ENCODE measurements around the gene GLB1L3.
A peak's percentile ranks its signal among the peaks of the same experiment; 100 is the strongest.
"Not testable (repeated sequence)": the region's sequence is repeated elsewhere in the genome, so short reads cannot be mapped to it uniquely, and the experiment has no call there.

The GLB1L3 gene

DNA sequence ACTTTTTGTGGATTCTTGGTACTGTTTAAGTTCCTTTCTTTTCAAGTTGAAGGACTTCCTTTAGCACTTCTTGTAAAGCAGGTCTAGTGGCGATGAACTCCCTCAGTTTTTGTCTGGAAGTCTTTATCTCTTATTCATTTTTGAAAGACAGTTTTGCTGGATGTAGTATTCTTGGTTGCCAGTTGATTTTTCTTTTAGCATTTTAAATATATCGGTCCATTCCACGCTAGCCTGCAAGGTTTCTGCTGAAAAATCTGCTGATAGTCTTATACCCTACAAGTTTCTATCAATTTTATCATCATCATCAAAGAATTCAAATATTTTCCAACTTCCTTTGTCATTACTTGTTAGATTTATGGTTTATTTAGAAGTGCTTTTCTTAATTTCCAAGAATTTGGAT, 40.9 kb downstream of the GLB1L3 start:
- no peak for DNase-seq

DNA sequence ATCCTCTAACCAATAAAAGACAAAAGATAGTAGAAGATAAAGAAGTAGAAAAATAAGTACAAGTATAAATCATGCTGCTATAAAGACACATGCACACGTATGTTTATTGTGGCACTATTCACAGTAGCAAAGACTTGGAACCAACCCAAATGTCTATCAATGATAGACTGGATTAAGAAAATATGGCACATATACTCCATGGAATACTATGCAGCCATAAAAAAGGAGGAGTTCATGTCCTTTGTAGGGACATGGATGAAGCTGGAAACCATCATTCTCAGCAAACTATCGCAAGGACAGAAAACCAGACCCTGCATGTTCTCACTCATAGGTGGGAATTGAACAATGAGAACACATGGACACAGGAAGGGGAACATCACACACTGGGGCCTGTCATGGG, 45.2 kb downstream of the GLB1L3 start:
- DNase-seq, result not testable (repeated sequence)

DNA sequence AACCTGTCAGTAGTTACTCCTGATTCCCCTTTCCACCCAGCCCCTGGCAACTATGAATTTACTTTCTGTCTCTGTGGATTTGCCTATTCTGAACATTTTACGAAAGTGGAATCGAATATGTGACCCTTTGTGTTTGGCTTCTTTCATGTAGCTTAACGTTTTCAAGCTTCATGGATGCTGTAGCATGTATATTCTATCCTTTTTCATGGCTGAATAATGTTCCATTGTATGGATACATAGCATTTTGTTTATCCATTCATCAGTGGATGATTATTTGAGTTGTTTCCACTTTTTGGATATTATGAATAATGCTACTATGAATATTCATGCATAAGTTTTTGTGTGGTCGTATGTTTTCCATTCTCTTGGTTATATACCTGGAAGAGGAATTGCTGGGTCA, 46.4 kb downstream of the GLB1L3 start:
- no peak for DNase-seq

DNA sequence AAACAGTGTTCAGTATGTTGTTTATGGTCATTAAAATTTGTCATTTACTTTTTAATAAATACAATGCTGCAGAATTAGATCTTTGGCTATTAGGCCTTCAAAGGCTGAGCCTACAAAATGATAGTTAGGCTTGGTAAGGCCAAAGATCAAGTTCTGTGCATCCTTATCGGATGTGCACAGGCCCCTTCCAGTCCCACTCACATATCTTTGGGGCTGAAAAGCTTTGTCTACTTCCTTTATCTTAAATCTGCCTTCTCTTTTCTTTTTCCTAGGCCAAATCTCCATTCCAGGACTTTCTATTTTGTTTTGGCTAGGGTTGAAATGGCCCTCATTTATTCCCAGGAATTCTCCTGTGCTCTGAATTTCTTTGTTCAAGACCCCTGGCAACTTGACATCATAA, 52.3 kb downstream of the GLB1L3 start:
- no peak for DNase-seq

DNA sequence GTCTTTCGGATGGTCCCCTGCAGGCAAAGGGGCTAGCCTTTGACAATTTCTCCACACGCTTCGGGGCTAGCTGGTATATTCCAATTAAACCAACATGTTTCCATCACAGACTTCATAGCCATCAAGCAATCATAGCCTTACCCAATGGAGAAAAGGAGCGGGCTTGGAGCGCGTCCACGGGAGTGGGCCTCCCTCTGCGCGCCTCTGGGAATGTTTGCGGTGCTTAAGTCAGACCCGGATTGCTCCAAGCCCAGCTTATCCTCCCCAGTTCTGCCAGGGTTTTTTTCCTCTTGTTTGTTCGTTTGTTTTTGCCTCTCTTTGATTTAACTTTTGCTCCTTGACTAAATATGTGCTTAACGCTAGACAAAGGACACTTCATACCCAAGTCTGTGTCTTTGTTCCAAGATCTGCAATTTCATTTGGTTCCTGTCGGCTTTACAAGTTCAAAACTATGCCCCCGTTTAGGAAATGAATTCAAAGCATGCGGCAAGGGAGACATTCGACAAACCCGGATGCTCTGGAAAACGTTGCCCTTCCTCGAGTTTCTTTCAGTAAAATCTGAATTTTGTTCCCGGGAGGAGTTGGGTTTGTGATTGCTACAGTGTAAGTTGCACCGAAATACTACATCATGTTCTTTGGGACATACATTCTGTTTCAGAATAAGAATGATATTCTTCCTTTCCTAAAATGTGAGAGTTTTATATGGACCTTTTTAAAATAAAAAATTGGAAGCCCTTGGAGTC, 54.6 kb downstream of the GLB1L3 start:
- DNase-seq, result no peak

DNA sequence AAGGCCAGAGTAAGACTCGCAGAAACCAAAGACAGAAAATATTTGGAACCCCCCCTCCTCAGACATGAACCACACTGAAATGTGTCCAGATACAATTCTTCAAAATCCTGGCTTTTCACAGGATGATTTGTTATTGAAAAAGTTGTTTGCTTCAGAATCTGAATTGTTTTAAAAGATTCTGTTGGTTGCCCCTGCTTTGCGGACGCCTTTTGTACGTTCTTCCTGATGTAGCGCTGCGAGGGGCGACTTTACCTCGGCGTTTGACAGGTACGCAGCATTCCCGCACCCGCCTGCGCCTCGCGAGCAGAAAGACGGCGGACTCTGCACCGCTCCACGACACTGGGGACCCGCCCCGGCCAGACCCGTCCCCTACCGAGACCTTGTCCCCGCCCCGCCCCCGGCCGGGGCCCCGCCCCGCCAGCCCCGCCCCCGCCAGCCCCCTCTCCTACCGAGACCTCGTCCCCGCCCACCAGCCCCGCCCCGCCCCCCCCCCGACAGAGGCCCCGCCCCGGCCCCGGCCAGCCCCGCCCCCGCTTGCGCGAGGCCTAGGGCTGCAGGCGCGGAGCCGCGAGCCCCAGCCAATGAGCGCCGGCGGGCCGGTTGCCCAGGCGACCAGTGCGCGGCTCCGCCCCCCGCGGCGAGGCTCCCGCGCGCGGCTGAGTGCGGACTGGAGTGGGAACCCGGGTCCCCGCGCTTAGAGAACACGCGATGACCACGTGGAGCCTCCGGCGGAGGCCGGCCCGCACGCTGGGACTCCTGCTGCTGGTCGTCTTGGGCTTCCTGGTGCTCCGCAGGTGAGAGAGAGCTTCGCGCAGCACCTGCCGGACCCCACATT, 55.4 kb downstream of the GLB1L3 start, which contains the start of gene GLB1L2:
Gene GLB1L2 (plus strand): TSS at position 635 of the 835 bp plus-strand sequence. CDS start 74 bp downstream, at position 709.
- DNase-seq, result peak; percentile 66 to 83 (median 73)

DNA sequence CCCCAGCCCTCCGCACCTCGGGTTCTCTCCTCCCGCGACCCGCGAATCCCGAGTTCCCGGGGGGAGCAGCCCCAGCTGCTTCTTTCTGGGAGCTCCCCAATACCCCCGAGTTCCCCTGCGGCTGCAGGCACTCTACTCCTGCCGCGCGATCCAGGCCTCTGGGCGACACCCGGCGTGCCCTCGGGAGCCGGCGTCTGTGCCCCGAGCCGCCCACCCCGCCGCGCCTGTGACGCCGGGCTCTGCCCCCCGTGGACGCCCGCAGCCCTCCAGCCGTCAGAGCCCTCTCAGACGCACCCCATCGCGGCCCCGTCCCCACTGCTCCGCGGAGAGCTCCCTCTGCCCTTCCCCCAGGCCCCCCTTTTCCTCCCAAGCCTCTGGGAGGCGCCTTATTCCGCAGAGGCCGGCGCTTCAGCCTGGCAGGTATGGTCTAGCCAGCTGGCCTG, 56.0 kb downstream of the GLB1L3 start:
- DNase-seq, result peak in 1 of 5 donors; percentile 33

DNA sequence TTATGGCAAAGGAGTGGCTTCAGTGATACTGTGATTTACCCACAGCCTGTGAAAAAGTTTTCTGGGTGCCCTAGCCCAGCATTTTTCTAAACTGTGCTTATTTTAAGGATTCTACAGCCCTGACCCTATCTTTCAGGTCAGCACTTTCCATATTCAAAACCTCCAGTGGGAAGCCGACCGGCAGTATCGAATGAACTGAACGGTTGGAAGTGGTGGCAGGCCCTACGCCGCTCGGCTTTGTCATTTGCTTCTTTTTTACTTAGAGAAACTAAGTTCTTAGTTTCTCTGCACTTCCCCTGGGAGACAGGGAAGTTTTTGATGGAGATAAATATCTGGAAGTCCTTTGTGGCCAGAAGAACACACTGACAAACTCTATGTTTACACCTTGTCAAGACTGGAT, 56.6 kb downstream of the GLB1L3 start:
- DNase-seq, result no peak

DNA sequence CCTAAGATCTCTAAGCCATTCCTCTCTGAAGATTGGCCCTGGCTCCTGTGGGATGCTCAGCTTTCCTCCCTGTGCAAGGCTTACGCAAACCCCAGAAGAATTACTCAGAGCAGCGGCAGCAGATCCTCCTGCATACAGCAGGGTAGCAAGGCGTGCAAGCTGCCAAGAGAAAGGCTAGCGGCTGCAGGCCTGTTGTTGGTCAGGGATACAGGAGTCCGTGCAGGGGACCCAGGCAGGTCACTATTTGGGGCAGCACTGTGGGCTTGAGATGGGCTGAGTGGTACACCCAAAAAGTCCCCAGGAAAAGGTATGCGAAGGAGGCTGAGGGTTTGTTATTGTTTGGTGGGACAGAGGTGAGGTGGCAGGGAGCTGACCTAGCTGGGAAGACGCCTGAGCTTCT, 57.1 kb downstream of the GLB1L3 start:
- no peak for DNase-seq

DNA sequence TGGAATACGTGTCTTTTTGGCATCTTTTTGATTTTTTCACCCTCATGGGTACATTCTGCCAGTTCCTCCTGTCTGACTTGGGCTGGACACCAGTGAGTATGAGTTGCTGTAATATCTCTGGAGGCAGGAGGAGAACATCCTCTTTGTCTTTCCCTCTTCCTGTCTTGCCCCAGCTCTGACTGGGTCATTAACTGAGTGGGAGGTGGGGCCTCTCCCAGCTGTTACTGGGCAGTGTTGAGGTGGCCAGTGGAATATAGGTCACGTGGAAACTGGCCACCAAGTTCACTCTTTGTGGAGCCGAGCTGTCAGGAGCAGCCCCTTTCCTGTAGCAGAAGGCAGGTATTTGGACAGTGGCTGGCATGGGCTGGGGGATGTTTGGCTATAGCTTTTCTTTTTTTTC, 57.8 kb downstream of the GLB1L3 start:
- DNase-seq, result no peak

DNA sequence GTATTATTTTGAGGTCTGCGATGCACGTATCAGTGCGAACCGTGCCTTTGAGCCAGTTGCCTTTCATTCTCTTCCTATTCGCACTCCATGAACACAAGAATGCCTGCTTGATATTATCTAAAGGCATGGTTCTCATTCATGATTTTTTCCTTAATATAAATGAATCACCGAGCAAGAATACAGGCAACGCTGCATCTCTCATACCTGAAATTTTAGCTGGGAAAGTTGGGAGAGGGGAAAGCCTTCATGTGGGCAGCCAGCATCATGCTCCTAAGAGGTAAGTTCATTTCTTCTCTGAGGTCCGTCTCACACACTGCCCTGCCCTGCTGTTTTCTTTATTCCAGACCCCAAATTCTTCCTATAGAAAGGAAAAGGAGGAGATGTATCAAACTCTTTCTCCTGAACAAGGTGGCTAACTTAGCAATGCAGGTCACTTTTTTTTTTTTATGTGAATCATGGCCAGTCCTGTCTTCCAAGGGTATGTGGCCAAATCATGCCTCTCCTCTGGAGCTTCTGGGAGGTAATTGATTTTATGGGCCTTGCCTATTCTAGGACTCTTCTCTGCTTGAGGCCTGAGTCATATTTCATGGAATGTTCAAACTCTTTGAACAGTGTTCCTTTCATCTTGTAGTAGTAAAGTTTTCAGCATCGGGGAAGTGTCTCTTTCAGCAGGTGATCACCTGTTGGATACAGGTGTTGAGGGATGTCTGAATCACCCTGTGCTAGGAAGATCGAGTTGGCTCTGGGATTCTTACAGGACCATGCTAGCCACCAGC, 58.8 kb downstream of the GLB1L3 start:
- DNase-seq, result no peak

DNA sequence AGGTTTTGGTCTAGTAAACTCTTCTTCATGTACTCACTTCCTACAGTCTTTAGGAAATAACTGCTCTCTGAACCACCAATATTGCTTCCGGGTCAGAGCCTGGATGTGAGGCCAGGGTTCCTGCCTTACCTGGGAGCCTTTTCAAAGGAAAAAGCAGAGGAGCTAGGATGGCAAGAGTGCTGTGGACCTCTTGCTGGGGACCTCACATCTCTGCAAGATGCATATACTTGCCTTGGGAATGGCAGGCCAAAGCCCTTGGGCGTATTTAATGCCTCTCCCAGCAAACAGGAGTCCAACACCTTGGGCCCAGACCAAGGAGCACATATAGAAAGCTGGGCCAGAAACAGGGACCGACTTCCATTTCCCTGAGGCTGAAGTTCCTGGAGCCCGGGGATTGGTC, 60.9 kb downstream of the GLB1L3 start:
- no peak for DNase-seq

DNA sequence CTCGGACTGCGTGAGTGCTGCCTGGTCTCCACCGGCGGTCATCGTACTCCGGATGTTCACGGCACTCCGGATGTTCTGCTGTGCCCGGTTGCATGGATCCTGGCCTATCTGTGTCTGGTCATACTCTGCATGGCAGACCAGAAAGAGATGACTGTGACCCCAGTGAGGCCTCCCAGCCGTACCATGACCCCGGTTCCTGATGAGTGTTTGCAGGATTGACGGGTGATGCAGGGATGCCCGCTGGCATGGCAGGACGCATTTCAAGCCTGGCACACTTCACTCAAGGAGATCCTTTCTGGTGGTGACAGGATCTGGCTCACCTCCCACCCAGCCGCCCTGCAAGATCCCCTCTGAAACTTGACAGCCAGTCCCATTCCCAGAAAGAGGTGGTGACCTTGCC, 61.9 kb downstream of the GLB1L3 start:
- DNase-seq, result no peak

DNA sequence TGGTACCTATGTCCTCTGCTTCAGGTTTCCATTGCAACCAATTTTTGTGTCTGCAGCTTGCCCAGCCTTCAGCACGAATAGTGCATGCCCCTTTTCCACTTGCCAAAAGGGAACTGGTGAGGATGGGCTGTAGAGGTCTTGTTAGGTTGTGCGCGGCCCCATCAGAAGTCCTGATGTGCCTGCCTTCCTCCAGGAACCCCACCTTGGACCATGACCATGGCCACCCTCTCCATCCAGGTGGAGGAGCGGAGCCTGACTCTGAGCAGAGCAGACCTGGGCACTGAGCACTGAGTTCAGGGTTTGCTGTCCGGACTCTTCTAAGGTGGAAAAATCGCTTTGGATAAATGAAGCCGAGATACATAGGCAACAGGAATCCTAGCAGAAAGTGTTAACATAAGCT, 62.5 kb downstream of the GLB1L3 start:
- DNase-seq, result no peak

DNA sequence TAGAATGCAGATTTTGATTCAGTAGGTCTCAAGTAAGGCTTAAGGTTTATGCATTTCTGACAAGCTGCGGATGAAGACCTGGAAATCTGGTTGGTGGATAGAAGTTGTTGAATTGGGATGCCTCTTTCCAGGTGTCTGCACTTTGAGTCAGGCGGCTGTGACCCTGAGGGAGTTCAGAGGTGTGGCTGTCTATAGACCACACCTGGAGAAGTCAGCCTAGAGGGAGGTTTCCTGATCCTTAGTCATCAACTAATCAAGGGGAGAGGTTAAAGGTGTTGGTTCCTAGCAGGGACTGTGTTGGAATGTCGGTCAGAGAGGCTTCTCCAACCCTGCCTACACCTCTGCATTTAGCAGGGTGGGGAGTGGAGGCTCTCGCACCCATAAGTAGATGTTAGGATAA, 63.6 kb downstream of the GLB1L3 start:
- no peak for DNase-seq

DNA sequence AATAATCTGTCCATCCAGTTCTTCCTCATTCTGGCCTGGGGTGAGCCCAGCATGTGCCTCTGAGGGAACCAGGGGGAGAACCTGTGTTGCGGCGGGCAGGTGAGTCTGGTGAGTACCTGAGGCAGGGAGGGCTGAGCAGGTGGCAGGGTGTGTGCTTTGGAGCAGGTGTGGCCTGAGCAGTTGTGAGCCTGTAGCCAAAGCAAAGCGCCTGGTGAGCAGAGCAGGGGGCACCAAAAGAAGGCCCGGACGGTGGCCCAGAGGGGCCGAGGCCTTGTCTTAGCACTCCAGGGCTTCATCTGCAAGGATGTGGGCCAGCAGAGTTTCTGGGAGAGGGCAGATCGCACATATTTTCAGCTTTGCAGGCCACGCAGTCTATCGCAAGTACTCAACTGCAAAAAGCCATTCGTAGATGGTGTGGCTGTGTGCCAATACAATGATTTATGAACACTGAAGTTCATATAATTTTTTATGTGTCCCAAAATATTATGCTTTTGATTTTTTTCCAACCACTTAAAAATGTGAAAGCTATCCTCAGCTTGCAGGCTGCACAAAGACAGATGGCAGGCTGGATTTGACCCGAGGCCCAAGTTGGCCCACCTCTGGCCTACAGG, 64.3 kb downstream of the GLB1L3 start:
- DNase-seq, result no peak

DNA sequence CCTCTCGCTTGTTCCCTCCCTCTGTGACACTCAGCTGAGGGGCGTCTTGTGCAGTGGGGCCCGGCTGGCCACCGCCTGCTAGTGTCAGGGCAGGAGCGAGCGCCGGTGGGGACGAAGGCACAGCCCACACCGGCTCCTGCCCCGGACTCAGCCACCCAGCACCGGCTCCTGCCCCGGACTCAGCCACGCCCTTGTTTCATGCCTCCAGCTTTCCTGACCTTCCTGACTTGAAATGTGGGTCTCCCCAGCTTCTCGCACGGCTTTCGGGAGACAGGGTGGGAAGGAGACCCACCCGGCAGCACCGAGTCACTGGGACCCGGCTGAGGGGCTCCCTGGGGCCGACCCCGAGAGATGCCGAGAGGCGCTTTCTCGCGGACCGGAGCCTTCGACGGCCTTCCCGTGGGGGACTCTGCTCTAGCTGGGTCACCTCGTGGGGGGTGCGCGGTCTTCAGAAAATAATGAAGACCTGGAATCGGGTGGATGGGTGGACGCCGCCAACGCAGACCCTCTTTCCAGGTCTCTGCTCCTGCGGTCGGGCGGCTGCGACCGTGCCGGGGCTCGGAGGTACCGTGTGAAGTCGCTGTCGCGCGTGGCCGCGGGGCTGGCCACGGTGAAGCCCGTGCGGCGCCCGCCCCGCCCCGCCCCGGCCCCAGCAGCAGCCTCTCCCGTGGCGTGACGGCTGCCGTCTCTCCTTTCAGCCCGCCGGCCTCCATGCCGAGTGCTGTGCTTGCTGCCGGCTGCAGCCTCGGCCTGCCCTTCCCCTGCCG, 65.8 kb downstream of the GLB1L3 start:
- no peak for DNase-seq

DNA sequence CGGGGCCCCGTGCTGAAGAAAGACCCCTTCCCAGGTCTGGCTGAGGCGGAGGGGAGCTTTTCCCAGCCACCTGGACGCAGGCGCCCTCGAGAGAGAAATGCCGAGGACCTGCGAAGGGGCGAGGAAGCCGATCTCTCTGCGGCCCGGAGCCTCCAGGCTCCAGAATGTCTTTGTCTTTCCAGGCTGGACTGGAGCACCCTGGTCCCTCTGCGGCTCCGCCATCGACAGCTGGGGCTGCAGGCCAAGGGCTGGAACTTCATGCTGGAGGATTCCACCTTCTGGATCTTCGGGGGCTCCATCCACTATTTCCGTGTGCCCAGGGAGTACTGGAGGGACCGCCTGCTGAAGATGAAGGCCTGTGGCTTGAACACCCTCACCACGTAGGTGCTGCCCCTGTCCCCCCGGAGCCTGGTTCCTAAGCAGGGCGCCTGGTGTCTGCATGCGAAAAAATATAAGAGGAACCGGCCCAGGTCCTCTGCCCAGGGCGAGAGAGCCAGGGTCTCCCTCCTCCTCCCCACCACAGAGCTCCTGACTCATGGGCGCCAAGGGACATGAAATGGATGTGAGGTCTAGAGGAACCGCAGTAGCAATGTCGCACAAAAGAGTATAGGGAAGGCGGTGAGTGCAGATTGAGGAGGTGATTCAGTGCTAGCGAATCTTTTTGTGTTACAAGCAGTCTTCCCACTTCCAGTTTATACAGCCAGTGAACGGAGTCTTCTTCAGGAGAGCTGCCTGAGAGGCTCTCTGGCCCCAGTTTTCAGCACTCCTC, 66.6 kb downstream of the GLB1L3 start:
- no peak for DNase-seq

DNA sequence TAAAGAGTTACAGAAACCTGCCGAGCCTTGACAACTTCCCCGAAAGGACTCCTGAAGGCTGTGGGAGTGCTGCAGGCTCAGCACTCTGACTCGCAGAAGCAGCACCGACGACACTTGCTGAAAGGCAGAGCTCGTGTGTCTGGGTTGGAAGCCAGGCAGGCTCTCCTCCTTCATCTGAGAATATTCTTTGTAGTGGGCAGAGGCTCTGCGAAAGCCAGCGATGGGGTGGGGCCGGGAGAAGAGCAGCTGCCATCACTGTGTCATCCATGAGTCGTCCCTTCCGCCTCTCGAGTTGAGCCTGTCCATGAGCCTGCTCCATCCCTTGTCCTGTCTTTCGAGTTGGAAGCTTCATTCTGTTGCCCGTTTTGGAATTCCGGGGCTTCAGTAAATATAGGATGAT, 67.5 kb downstream of the GLB1L3 start:
- no peak for DNase-seq

DNA sequence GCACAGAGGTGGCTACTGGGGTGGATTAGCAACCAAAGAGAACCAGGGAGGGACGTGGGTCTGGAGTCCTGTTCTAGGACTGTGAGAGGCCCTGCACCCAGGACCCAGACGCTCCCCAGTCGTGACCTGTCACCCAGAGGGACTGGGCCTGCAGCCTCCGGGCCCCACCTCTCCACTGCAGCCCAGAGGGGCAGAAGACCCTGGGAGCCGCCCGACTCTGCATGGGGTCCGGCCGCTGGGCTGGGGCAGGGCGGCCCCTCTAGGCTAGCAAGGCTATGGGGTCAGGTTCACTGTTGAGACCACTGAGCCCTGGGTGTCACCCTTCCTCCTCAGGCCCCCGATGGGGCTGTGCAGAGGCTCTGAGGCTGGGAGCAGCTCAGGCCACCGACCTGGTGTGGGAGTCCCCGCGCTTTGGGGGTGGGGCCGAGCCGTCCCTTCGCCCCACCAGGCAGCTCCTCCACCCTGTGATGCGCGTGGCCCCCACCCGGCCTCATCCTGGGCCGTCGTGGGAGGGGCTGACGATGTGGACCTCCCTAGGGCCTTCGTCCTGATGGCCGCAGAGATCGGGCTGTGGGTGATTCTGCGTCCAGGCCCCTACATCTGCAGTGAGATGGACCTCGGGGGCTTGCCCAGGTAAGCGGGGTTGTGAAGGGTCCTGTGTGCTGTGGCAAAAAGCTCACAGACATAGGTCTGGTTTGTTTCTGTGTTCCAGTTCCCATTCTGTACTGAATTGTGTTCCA, 68.5 kb downstream of the GLB1L3 start:
- not testable (repeated sequence) for DNase-seq

DNA sequence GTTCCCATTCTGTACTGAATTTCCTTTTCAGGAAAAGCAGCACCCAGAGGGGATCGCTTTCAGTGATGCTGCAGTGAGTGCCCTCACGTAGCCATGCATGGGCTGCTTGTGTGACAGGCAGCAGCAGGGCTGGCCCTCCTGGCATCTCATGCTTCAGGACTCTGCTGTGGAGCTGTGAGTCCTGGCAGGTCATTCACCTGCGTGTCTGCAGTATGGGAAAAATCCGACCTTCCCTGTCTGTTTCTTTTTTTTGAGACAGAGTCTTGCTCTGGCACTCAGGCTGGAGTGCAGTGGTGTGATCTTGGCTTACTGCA, 69.0 kb downstream of the GLB1L3 start:
- DNase-seq, result no peak

All from T-helper 1 cell (primary cell).